NOMO-1 (cell line): ENCODE data around the gene CNST.
A peak's percentile ranks its signal among the peaks of the same experiment; 100 is the strongest.
"Not testable (repeated sequence)": the region's sequence is repeated elsewhere in the genome, so short reads cannot be mapped to it uniquely, and the experiment has no call there.

Experiments
- DNase-seq, 2 experiments: peaks; one replicate each; lab custom pipeline; 2025; ENCODE audit not compliant: unreplicated experiment in 2 of 2; lab: John Stamatoyannopoulos, UW

Gene CNST

GRCh38 chr1:246558041-246558440 lies 8.2 kb upstream of the CNST start:
- no peak for DNase-seq

GRCh38 chr1:246559310-246559709 lies 6.9 kb upstream of the CNST start:
- DNase-seq, result no peak

DNA sequence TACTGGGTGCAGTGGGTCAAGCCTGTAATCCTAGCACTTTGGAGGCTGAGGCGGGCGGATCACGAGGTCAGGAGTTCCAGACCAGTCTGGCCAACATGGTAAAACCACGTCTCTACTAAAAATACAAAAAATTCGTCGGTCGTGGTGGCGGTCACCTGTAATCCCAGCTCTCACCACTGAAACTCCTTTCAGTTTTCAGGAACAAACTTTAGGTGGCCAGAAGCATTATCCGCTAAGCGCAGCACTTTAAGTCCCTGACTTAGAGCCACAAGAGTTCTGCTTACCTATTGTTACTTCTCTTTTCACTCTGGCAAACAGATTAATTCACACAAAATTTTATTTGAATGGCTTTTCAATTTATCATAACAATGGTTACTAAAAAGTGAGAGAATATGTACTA lies 5.4 kb upstream of the CNST start:
- DNase-seq, result not testable (repeated sequence)

DNA sequence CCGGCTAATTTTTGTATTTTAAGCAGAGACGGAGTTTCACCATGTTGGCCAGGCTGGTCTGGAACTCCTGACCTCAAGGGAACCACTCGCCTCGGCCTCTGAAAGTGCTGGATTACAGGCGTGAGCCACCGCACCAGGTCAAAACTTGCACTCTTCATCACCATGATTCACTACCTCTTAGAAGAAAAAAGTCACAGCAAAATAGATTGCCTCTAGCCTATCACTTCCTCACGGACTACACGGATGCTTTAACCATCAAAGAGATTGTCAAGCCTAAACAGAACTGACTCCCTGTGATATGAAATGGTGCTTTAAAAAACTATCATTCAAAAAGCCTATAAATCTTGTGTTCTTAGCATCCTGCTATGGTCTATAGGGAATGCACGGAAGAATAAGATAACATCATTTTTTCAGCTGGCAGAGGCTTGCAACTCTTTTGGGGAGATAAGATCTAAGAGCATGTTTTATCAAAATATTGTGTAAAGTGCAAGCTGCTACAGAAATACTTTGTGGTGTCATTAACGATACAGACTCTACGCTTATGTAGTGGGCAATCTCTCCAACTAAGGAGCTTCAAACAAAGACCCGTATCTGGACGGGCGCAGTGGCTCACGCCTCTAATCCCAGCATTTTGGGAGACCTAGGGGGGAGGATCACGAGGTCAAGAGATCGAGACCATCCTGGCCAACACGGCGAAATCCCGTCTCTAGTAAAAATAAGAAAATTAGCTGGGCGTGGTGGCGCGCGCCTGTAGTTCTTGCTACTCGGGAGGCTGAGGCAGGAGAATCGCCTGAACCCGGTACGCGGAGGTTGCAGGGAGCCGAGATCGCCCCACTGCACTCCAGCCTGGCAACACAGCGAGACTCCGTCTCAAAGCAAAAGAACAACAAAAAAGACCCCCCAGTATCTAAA lies 1.2 kb upstream of the CNST start:
- peak in 1 of 2 experiments; percentile 38 for DNase-seq

DNA sequence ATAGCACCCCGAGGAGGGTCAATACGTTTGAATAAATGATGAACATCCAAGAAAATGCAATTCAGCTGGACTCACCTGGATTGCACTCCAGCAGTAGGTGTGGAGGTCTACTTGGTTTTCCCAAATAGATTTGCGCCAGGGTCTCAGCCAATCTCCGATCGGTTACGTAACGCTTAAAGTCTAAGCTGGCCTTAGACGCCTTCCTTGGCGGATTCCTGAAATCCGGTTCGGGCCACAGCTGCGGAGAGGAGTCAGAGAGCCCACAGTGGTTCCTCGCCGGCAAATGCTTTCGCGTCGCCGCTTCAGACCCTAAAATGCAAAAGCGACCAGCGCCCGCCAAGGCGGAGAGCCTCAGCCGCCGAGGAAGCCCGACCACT lies 517 bp upstream of the CNST start:
- DNase-seq, result no peak

DNA sequence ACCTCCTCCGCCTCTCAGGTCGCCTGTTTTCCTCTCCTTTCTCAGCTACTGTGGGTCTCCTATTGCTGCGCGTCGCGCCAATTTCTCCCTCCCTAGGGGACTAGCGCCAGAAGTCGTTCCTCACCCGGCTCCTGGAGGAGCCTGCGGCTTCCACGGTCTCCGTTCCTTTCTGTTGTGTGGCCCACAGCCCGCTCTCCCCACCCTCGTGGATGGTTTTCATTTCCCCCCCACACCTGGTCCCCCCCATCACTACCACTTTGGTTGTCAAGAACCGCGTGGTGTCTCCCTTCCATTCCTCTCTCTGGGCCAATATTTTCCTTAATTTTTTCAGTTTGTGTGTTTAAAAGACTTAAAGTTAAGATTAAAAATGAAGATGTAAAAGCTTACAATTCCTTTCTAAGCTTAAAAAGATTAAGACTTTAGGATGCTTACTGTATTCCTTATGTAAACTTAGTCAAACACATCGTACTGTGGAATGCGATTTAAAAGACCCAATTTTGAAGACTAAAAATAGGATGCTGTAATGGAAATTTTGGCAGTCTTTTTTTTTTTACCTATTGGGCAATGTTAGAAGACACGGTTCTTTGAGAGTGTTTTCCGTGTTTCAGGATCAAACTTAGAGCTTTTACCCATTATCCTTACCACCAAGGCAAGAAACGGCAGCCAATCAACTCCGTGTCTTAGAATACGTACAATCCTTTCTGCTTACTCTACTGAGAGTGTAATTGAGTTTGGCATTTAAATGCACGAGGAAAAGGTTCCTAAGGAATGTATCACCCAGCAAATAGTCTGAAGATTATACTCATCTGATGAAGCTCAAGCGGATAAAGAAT lies 773 bp downstream of the CNST start:
- DNase-seq, result peak in 1 of 2 experiments; percentile 23

GRCh38 chr1:246567646-246568235 lies 1.5 kb downstream of the CNST start:
- no peak for DNase-seq

DNA sequence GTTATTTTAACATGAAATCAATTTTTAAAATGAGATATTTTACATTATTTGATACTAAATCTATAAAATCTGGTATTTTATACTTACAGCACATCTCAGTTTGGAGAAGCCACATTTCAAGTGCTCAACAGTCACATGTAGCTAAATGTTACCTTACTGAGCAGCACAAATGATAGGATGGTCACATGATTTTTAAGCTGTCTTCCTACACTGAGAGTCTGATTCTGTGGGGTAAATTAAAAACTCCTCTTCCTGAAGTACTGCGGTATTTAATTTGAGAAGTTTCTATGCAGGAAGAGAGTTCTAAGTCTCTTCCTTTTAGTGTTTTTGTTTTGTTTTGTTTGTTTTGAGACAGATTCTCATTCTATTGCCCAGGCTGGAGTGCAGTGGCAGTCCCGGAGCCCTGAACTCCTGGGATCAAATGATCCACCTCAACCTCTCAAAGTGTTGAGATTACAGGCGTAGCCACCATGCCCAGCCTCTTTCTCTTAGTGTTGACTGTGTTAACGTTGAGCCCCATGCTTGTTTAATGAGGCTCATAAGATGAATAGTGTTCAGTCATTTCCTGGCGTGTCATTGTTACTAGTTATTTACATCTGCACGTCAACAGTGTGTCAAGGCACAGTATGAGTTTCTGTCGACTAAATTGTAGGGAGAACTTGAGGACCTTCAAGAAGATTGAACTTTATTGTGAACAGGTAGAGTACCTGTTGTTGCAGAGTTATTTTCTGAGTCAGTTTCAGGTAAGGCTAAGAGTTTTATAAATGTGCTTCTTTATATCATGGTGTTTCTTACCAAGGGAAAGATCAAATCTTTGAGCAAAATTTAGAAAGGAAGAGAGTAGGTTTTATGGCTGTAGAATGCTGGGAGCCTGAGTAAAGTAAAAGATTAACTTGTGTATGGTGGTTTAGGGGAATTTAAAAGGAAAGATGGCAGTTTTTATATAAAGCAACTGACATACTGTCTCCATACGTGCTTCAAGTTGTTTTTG lies 3.3 kb downstream of the CNST start:
- DNase-seq, result no peak

DNA sequence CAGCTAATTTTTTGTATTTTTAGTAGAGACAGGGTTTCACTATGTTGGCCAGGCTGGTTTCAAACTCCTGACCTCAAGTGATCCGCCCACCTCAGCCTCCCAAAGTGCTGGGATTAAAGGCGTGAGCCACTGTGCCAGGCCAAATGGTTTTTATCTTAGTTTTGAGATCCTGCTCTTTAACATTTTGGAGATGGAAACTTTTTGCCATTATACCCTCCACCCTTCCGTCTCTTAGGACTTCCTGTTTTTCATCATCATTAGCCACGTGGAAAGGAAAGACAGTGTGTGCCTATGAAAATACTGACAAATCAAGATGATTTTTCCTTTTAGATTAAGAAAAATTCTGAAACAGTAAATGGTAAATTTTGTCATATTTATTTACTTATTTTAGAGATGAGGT lies 5.1 kb downstream of the CNST start:
- peak; percentile 52 to 69 for DNase-seq

GRCh38 chr1:246571953-246572352 lies 5.7 kb downstream of the CNST start:
- DNase-seq, result no peak

DNA sequence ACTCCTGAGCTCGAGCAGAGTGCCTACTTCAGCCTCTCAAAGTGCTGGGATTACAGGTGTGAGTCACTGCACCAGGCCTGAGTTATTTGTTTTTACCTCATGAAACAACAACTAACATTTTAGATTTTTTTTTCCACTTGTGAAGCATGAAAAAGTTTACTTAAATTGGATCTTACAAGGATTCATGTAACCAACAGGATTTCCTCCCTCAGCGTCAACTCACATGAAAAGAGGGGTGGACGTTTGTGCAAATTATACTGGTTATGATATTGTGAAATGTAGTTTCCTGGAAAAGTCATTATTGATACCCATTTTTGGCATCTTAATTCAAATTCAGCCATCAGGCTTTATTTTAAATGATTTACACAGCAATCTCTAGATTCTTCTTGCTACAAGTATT lies 6.5 kb downstream of the CNST start:
- peak in 1 of 2 experiments; percentile 14 for DNase-seq

- DNase-seq, result no peak
Measured at GRCh38 chr1:246573491-246573890, 7.2 kb downstream of the CNST start.

DNA sequence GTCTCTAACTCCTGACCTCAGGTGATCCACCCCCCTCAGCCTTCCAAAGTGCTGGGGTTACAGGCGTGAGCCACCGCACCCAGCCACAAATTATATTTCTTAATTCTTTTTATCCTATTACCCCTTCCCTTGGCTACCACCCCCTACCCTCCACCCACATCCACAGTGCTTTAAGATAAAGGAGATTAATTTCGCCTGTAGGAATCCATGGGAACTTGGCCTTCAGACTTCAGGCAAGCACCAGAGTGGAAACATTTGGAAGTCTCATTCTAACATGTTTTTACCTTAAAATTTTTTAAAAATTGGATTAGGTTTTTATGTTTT lies 10.4 kb downstream of the CNST start:
- no peak for DNase-seq

DNA sequence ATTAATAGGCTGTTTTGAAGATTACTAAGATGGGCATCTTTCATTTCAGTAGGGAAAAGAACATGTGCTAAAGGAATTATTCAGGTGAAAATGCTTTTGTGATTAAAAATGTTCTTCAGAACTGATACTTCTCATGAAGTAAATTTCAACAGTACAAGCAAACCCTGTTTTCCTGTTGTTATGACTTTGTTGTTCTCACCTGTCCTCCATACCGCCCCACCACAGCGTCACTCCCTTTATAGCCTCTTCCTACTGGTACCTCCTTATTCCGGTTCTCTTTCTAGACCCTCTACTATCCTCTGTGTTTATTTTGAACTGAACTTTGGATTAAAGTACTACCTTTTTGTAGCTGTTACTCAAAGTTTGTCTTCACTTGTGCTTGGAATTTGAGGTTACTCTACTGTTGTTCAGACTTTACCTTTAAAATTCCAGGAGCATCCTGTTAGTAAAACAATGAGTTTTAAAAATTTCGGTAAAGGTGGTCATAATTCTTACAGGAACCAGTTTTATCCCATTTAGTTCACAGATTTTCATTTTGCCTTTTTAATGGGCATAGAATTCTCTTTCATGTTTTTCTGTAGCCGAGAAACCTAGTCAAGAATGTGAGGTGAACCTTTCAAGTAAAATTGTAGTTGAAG lies 10.9 kb downstream of the CNST start:
- no peak for DNase-seq

DNA sequence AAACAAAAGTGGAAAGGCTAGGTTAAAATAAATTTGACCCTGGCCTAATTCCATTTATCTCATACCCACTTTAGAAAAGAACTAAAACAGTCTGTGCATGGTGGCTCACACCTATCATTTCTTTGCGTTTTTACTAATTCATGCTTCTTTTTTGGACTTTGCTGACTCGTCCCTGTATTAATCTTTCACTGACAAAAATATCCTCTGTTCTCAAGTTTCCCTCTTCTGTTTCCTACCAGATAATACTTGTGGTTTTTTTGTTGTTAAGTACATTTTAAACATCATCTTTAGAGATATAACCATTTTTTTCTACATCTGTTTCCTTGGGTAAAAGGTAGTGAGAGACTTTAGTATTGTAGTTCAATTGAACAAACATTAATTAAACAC lies 11.5 kb downstream of the CNST start:
- no peak for DNase-seq

GRCh38 chr1:246579818-246580217 lies 13.6 kb downstream of the CNST start:
- peak in 1 of 2 experiments; percentile 67 for DNase-seq

DNA sequence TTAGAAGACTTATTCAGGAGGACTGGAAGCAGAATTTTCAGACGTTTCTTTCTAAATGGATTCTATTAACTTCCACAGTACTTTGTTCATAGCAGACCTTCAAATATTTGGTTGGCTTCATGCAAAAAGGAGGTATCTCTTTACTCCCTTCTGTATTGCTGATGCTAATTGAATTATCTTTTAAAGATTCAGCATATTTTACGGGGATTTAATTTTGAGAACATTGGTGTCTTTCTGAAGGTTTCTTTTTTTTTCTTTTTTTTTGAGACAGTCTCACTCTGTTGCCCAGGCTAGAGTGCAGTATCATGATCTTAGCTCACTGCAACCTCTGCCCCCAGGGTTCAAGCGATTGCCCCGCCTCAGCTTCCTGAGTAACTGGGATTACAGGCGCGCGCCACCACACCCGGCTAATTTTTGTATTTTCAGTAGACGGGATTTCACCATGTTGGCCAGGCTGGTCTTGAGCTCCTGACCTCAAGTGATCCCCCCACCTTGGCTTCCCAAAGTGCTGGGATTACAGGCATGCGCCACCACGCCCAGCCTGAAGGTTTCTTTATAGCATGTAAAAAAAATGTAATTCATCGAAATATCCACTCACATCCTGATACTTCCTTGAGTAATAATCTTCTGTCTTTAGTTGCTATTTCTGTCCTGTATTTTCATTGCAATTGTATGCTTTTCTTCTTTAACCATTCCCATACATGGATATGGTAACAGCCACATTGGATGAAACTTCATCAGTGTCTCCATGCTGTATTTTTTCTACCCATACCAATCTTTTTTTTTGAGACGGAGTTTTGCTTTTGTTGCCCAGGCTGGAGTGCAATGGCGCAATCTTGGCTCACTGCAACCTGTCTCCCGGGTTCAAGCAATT lies 14.5 kb downstream of the CNST start:
- no peak for DNase-seq

GRCh38 chr1:246582301-246583055 lies 16.2 kb downstream of the CNST start:
- DNase-seq, result no peak
